ENCODE measurements around the gene IZUMO3. TPM values are rescaled to one million over a fixed set of nuclear protein-coding genes. Genes with fewer than 3 reads are reported as not detected.

Gene IZUMO3
- total and polyA plus RNA-seq, 3 donors from 2014 or later: 2.8 to 16.8 (median 4.3) TPM

DNA sequence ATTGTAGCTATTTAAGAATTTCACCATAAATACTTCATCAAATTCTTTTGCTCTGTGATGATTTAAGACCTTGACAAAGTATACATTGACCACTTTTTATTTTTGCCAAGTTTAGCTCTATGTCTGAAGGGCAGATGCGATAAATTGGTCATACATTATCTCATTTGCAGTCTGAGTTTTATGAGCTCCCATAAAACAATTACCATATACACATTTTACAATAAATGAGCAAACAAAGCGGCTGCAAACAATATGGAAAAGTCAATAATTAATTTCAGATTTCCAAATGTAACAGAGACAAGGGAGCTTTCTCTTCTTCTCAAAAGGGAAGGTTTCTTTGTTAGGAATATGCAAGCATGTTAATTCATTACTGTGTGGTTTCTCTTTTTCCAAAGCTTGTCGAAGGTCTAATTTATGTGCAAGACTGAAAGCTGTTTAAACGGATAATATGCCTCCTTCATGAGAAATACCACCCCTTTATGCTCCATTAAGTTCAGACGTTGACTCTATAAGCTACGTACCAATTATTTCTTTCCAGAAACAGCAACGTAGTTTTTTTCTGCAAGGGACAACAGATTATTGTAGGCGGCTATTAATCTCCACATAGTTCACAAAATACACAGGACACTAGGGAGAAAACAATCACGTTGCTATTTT, 7.0 kb upstream of the IZUMO3 start:
- intact Hi-C loops (cut with DNase I; ENCODE audit: low total_unique reads): no loop called here
- 50 to 56% methylated on average over 9 of the region's 9 CpGs for WGBS, 2 donors
- no peaks in the 10 kb centered on the region for H3K9me3 ChIP-seq
- no peaks in the 10 kb centered on the region for H3K27me3 ChIP-seq
- H3K4me1 ChIP-seq: no peaks in the 10 kb centered on the region
- no peak overlapping the region for H3K27ac ChIP-seq
- no peak for DNase-seq
- H3K36me3 ChIP-seq (ENCODE audit: low read depth, missing control alignments): no peaks in the 10 kb centered on the region
- no peak overlapping the region for H3K4me3 ChIP-seq
- no peak for TF ChIP-seq POLR2A (IDR thresholded peaks at IDR 0.05)
- TF ChIP-seq, protein P1, sequence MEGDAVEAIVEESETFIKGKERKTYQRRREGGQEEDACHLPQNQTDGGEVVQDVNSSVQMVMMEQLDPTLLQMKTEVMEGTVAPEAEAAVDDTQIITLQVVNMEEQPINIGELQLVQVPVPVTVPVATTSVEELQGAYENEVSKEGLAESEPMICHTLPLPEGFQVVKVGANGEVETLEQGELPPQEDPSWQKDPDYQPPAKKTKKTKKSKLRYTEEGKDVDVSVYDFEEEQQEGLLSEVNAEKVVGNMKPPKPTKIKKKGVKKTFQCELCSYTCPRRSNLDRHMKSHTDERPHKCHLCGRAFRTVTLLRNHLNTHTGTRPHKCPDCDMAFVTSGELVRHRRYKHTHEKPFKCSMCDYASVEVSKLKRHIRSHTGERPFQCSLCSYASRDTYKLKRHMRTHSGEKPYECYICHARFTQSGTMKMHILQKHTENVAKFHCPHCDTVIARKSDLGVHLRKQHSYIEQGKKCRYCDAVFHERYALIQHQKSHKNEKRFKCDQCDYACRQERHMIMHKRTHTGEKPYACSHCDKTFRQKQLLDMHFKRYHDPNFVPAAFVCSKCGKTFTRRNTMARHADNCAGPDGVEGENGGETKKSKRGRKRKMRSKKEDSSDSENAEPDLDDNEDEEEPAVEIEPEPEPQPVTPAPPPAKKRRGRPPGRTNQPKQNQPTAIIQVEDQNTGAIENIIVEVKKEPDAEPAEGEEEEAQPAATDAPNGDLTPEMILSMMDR (IDR thresholded peaks at IDR 0.05): no peak

DNA sequence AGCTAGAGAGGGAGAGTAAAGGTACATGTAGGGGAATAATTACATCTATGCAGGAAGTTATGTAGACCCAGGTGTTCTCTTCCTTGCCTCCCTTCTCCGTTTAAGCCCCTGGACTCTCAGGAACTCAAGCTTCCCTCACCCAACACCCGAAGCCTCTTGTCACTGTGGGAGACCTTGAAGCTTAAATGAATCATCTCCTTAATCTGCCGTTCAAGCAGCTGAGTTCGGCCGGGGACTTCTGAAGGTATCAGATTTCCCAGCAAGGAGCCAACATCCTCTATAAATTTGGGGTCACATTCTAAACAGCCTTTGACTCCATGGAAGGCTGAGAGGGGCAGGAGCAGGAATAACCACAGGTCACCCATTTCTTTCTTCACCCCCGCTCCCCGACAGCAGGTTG, 412 bp downstream of the IZUMO3 start:
- no peak overlapping the region for H3K27ac ChIP-seq
- H3K4me1 ChIP-seq: no peaks in the 10 kb centered on the region
- H3K27me3 ChIP-seq: no peaks in the 10 kb centered on the region
- H3K36me3 ChIP-seq (ENCODE audit: low read depth, missing control alignments): no peaks in the 10 kb centered on the region
- WGBS, 2 donors: 32 to 35% methylated on average over 7 of the region's 7 CpGs
- H3K4me3 ChIP-seq: no peak overlapping the region
- H3K9me3 ChIP-seq: no peaks in the 10 kb centered on the region
- intact Hi-C loops (cut with DNase I; ENCODE audit: low total_unique reads): no loop called here
- TF ChIP-seq POLR2A (IDR thresholded peaks at IDR 0.05): no peak
- DNase-seq: no peak

DNA sequence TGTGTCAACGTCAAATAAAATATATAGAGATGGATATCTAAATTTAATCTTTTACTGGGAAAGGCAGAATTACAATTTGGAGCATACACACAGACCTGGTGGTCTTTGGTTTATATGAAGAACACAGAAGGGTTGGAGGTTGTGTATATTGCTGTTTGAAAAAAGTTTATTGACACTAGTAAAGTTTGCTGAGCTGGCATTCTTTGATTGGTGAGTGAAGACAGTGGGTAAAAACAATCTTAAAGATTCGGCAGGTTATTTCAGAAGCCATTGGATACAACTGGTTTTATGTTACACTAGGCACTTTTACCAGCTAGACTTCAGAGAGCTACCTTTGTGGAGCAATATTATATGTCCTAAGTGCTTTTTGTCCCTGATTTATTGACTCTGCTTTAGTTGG, 27.2 kb downstream of the IZUMO3 start:
- Histone ChIP-seq H3K36me3 (ENCODE audit: low read depth, missing control alignments) (no peaks in the 10 kb centered on the region), H3K27me3 (no peaks in the 10 kb centered on the region), H3K9me3 (no peaks in the 10 kb centered on the region), H3K27ac (no peak overlapping the region), H3K4me1 (no peaks in the 10 kb centered on the region), H3K4me3 (no peak overlapping the region)
- 85 to 88% methylated on average over 2 of the region's 2 CpGs for WGBS, 2 donors
- intact Hi-C loops (cut with DNase I; ENCODE audit: low total_unique reads): no loop called here
- DNase-seq: no peak
- no peak for TF ChIP-seq POLR2A (IDR thresholded peaks at IDR 0.05)
- TF ChIP-seq, protein P1 (IDR thresholded peaks at IDR 0.05): no peak

DNA sequence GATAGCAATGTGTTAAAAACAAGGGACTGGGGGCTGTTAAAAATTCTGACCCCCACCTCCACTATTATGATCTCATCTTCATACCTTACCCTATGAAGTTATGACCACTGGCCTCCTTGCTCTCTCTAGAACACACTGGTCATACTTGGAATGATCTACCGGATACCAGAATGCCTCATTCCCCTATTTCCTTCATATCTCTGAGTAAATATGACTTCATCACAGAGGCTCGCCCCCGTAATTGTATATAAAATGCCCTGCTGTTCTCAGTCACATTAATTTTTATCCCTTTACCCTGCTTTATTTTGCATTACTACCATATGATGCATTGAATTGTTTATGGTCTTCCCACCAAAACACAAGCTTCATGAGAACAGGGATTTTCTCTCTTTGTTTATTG, 29.2 kb downstream of the IZUMO3 start:
- TF ChIP-seq, protein P1 (IDR thresholded peaks at IDR 0.05): no peak
- TF ChIP-seq POLR2A (IDR thresholded peaks at IDR 0.05): no peak
- intact Hi-C loops (cut with DNase I; ENCODE audit: low total_unique reads): no loop called here
- no peak overlapping the region for H3K4me3 ChIP-seq
- no peak for DNase-seq
- H3K27ac ChIP-seq: no peak overlapping the region
- H3K9me3 ChIP-seq: no peaks in the 10 kb centered on the region
- no peaks in the 10 kb centered on the region for H3K4me1 ChIP-seq
- H3K27me3 ChIP-seq: no peaks in the 10 kb centered on the region
- no peaks in the 10 kb centered on the region for H3K36me3 ChIP-seq (ENCODE audit: low read depth, missing control alignments)
- 86 to 87% methylated on average over 3 of the region's 3 CpGs for WGBS, 2 donors

DNA sequence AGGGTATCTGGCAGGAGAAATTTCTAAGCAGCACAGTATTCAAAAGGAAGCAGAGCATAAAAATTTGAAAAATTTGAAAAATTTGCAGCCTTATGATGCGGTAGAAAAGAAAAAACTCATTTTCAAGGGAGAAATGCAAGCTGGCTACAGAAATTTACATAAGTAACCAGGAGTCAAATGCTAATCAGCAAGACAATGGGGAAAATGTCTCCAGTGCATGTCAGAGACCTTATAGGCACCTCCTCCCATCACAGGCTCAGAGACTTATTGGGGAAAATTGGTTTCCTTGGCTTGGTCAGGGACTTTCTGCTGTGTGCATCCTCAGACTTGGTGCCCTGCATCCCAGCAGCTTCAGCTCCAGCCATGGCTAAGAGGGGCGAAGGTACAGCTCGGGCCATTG, 35.8 kb downstream of the IZUMO3 start:
- Histone ChIP-seq H3K4me1 (no peaks in the 10 kb centered on the region), H3K9me3 (no peaks in the 10 kb centered on the region), H3K36me3 (ENCODE audit: low read depth, missing control alignments) (no peaks in the 10 kb centered on the region), H3K4me3 (no peak overlapping the region), H3K27me3 (no peaks in the 10 kb centered on the region), H3K27ac (no peak overlapping the region)
- intact Hi-C loops (cut with DNase I; ENCODE audit: low total_unique reads): no loop called here
- TF ChIP-seq POLR2A (IDR thresholded peaks at IDR 0.05): no peak
- TF ChIP-seq, protein P1 (IDR thresholded peaks at IDR 0.05): no peak
- WGBS, 2 donors: 91 to 93% methylated on average over 3 of the region's 3 CpGs
- no peak for DNase-seq

Measured in testis (tissue), 3 donors.